Jurkat, Clone E6-1 (cell line): ENCODE measurements around the gene SETDB1.
A peak's percentile ranks its signal among the peaks of the same experiment; 100 is the strongest.

Experiments
- DNase-seq: peaks from one replicate; pipeline ENCODE4 v3.0.0-alpha.2; 2011; ENCODE audit warnings: low read depth, low spot score
- H3K4me3 ChIP-seq: 2 replicates; pipeline ENCODE4 v1.5.1; 2011; ENCODE audit warnings: mild to moderate bottlenecking, low read length, control low read depth, moderate library complexity

Gene SETDB1

DNA sequence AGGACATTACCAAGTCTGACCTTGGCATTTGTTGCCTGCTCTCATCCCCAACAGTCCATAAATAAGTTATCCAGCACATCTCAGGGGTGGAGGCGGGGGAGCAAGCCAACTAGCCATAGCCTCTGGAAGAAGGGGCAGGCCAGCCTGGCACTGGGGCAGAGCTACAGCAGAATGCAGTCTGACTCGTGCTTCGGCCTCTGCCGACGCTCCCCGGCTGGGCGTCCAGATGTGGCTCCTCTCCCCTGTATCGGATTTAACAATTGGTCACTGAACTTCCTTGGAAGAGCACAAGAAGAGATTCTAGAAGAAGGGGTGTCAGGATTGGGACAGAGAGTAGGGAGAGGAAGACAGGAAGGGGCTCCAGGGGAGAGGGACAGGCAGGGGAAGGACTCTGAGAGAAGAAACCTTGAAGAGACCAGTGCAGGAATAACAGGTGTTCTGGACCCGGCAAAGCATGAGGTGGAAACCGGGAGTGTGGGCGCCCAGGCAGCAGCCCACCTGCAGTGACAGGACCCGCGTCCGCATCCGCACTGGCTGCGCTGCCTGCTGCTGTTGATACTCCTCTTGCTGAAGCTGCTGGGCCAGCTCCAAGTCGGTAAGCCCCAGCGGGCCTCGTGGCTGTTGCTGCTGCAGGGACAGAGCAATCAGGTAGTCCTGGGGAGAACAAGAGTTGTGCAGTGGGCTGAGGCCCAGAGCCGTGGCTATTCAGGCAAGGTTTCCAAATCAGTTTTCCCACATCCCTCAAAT is 71.1 kb downstream of the SETDB1 start:
- no peak overlapping the region for H3K4me3 ChIP-seq
- DNase-seq = no peak

DNA sequence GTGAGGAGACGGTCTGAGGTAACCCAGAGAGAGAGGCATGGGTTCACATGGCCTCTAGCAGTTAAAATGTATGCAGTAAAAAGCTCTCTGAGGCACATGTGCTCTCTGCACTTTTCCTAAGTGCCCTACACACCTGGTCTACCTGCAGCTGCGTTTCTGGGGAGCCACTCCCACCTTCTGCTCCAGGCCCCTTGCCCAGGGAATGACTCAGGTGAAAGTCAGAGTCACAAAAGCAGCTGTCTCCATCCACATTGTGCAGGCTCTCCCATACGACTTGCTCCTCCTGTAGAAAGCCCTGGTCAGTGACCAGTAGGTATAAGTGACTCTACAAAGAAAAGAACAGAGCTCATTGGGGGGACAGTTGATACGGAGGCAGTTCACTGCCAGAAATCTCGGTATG is 71.8 kb downstream of the SETDB1 start:
- no peak for DNase-seq
- no peak overlapping the region for H3K4me3 ChIP-seq

DNA sequence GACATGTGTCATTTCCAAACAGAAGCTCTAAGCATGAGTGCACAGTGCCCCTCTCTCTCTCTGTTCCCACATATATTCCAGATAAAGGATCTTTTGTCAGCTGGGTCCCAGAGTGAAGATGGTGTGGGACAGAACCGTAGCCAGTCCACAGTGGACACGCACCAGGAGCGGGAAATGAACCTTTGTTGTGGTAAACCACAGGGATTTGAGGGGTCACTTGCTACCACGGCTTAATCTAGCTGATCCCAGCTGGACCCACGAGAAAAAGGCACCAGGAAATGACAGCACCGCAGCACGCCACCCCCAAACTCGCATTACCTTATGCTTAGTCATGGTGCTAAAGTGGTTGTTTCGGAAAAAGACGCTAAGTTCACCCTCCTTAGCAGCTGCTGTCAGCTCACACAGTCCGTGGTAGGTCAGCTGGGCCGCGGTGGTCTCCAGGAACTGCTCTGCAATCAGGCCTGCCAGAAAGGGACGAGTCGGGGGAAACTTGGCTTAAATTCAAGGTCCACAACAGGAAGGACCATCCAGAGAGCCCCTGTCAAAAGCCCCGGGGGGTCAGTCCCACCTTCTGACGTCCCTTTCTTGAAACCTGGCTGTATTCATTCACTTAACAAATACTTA is 73.0 kb downstream of the SETDB1 start:
- H3K4me3 ChIP-seq = no peak overlapping the region
- no peak for DNase-seq

DNA sequence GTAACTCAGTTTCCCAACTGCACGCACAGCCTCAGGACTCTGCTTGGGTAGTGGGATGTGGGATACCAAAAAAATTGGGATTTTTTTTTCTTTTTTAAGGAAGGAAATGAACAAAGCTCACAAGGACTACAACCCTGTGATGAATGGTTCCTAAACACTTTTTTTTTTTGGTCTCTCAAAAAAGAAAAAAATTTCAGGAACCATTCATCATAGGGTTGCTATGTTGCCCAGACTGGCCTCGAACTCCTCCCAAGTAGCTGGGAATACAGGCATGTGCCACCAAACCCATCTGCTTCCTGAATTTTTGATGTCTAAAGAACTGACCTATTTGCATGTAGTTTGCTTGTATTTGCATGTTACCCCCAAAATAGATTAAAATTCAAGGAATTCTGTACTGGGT is 73.8 kb downstream of the SETDB1 start:
- no peak for DNase-seq
- H3K4me3 ChIP-seq = no peak overlapping the region

DNA sequence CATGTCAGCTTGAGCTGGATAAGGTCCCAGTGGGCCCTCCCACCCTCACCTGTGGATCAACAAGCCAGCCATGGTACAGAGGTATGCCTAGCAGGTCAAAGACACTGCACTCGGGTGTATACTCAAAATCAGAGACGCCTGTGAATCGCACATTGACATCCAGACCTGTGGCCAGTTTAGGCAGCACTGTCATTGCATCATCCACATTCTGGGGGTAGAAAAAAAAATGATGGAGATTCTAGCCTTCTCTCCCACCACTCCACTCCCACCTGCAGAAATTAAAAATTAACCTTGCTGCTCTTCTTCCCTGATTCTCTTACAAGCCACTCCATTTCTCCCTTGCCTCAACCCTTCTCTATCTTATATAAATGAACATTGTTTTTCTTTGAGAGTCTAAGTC is 74.2 kb downstream of the SETDB1 start:
- DNase-seq = no peak
- no peak overlapping the region for H3K4me3 ChIP-seq

DNA sequence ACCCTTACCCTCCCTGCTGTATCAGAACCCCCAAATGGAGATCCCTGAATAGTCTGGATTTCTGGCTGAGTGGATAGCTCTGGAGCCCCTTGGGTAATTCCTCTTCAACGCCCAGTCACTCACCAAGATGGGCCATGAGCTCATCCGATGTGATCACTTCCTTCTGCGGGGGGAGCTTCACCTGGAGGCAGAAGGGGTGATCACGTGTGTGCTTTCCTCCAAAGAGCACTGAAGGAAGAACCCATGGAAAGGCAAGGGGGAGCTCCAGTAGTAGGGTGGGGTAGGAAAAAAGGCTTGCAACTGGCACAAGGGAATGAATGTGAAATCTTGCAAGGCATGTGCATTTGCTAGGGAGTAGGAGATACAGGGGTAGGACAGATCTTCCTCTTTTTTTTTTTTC is 75.4 kb downstream of the SETDB1 start:
- H3K4me3 ChIP-seq = no peak overlapping the region
- no peak for DNase-seq

DNA sequence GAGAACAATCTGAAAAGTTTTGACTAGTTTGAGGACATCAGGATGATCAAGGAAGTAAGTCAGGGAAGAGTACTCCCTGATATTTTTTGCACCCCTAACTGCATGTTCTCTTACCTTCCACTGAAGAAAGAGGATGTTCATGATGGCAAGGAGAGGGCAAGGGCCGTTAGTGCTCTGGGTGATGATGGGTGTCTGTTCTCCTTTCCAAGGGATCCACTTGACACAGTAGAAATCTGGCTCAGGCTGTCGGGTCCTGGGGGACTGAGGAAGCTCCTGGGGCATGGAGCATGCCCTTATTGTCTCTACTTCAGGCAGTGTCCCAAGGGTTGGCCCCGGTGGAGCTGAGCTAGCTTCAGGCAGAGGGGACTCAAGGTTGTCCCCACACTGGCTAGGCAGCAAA is 75.9 kb downstream of the SETDB1 start:
- no peak overlapping the region for H3K4me3 ChIP-seq
- no peak for DNase-seq

DNA sequence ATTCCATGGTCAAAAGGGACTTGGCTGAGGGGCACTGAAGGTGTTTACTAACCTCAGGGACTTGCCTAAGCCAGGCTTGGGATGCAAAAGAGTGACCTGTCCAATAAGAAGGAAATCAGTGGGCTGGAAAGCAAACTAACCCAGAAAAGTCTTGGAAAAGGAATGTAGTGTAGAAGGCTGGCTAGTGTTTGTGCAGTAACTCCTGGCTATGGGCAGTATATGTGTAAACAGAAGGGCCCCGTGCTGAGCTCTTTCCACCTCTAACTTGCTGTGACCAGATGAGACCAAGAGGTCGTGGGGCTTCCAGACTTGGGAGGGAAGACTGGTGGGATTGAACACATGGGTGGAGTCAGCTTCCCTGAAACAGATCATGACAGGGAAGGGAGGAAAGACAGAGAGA is 76.4 kb downstream of the SETDB1 start:
- no peak overlapping the region for H3K4me3 ChIP-seq
- DNase-seq = no peak

DNA sequence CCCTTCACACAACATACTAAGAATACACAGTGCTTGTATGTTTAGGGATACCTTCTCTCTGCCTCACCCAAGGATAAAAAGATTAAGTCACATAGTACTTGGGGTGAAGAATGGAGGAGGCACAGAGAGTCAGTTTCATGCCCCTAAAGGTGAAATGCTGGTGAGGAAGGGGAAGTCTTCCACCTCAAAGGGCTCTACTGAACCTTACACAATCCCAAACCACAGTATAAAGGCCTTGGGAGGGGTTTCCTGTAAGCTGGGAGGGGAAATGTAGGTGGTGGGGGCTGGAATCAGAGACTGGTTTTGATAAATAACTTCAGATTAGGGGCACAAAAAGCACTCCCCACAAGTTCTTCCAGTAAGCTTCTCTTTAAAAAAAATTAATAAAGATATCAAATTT is 77.0 kb downstream of the SETDB1 start:
- H3K4me3 ChIP-seq = no peak overlapping the region
- DNase-seq = peak; percentile 69

DNA sequence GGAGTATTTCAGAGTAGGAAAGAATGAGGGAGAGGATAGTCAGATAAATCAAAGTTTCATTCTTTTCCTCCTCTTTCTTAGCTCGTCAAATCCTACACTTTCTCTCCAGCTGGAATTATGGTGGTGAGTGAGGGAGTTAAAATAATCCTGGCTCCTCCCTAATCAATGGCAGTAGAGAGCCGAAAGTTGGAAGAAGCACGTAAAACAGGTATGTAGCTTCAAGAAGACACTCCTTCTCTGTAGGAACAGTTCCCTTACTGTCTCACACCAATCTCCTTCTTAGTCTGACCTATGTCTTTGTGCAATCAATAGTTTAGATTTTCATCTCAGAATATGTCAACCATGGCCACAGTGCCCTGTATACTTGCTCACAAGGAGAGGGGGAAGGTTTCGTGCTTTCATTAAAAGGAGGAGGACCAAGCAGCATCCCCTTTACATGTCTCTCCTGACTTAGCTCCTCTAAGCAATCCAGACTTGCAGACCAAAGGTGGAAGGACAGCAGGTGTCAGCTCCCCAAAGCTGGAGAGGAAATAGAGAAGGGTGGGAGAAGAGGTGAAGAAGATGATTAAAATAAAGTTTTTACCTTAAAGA is 79.7 kb downstream of the SETDB1 start:
- peak overlapping the region; percentile 60 for H3K4me3 ChIP-seq
- no peak for DNase-seq

DNA sequence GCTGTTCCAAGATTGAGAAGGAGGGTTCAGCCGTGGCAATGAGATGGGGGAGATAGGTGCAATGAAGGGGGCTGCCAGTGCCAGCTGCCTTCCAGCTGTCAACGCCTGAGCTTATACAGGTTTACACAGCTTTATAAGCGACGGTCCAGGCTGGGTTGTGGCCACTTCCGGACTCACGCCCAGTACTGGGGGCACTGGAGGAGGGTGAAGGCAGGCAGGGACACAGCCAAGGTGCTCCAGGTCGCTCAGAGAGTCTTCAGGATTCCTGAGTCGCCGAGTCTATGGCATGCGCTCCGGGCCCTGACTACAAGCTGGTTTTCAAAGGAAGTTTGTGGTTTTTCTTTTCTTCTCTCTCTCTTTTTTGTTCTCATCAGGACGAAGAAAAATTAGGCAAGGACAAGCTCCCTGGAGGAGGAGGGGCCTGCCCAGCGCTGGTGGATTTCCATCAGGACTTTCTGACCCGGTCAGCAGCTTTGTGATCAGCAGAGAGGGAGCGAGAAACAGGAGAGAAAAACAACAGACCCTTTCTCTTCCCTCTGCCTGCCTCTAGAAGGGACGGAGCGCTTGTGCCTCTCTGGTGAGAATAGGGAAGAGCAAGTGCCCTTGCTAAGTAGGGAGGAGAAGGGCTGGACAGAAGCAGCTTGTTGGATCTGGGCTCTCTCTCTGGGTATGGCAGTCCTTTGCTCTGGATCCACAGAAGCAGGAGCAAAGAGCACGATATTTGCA is 80.3 kb downstream of the SETDB1 start, which contains the start of gene MINDY1:
Gene MINDY1, minus strand, starts transcription at position 576 of the 726 bp plus-strand sequence. CDS start 4,285 bp downstream, outside the sequence.
- H3K4me3 ChIP-seq = peak within 1 kb of the TSS; percentile 99
- DNase-seq = peak; percentile 61

DNA sequence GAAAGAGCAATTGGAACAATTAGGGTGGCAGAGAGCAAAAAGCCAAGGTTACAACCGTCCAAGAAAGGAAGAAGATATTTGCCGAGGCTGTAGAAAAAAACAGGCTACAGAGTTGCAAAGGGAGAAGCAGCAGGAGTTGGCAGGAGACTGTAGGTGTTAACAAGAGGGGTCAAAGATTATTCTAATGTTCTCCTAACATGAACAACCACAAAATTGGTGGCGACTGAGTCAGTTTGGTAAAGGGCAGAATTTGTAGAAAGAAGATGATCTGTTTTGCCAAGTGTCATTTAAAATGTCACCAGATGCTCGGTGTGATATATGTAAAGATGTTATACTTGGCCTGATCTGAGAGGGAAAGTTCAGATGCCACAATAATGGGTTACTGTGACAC is 81.7 kb downstream of the SETDB1 start:
- no peak for DNase-seq
- H3K4me3 ChIP-seq = peak overlapping the region; percentile 99

DNA sequence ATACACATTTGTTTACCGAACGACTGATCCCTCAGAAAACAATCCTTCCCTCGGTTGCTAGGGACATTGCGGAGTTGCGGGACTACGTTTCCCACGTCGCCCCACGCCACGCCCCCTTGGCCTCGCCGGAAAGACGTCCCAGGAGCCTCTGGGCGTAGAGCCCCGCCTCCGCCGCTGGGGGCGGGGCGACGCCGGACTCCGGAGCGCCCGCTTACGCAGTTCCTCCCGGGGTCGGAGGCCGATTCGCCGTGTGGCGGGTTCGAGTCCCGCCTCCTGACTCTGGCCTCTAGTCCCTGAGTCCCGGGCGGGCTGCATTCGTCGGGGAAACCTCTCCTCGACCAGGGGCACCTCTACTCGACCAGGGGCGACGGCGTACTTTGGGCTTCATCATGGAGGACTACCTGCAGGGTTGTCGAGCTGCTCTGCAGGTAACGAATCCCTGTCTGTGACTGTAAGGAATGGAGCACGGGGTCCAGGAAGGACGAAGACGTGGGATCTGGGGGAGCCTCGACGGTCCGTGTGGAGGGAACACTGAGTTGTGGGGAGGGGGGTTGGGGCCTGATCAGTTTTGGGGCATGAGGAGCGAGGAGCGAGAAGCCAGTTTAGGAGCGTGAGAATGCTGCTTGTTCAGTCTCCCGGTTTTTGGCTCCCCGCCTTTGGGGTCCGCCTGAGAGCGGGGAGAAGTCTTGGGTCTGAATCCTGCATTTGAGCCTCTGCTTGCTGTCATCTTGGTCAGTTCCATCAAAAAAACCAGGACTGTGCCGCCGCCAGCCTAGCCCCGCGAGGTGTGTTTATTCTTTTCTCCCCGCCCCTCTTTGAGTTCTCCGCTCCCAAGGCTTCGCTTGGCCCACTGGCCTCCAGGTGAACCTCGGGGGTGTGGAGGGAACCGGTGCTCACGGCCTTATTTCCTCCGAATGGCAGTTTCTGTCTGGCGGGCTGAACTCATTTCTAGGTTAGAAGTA is 82.4 kb downstream of the SETDB1 start, which contains the start of gene PRUNE1:
Gene PRUNE1, plus strand, starts transcription at position 206 of the 962 bp plus-strand sequence. Its CDS starts 184 bp downstream, at position 390.
- H3K4me3 ChIP-seq = peak within 1 kb of the TSS; percentile 99
- DNase-seq = peak; percentile 93

DNA sequence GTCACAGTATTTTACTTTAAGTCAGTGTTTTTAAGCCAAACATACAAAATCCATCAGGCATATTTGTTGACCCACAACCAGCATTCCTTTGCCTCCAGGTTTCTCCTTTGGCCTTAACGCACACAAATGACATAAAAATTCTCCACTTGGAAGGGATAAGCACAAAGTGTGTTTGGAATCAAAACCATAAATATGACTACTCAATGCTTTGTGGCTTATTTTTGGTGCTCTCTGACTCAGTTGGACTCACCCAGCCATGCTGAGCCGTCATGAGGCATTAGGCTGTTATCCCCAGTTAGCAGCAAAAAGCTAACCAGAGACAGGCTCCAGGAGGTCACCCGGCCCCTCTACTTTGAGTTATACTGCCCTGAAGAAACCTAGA is 83.0 kb downstream of the SETDB1 start:
- no peak for DNase-seq
- peak overlapping the region; percentile 99 for H3K4me3 ChIP-seq

DNA sequence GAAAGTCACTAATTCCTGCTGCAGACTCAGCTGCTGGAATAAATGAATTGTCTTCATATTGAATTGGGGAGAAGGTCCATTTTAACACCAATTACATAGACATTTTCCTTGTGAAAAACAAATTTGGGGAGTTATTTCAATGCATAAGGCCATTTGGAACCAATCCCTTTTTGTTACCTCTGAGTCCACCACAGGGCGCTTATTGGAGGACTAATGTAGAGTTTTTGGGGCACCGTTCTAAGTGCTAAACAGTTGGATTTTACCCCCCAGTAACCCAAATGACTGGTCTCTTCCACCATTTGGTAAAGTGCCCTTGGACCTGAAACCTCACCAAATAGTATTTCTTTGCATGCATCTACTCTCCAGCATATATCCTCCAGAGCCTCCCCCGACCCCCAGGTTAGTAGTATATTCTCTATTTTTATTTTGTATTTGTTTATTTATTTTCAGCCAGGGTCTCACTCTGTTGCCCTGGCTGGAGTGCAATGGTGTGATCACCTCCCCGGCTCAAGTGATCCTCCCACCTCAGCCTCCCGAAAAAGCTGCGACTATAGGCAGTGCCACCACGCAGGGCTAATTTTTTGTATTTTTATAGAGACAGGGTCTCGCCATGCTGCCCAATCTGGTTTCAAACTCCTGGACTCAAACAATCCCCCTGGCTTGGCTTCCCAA is 83.6 kb downstream of the SETDB1 start:
- peak overlapping the region; percentile 99 for H3K4me3 ChIP-seq
- no peak for DNase-seq

DNA sequence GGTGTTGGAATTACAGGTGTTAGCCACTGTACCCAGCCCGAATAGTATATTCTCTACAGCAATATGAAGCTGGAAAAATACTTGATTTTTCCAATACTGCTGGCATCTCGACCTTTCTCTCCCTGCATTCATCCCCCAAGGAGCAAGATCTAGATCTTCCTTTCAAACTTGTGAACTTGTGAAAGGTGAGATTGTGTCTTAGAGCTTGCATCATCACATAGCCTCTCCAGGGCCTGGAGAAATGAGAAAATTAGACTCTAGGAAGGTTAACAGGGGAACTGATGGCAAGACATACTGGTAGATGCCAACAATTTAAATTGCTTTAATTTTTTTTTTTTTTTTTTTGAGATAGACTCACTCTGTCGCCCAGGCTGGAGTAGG is 84.2 kb downstream of the SETDB1 start:
- no peak overlapping the region for H3K4me3 ChIP-seq
- no peak for DNase-seq

DNA sequence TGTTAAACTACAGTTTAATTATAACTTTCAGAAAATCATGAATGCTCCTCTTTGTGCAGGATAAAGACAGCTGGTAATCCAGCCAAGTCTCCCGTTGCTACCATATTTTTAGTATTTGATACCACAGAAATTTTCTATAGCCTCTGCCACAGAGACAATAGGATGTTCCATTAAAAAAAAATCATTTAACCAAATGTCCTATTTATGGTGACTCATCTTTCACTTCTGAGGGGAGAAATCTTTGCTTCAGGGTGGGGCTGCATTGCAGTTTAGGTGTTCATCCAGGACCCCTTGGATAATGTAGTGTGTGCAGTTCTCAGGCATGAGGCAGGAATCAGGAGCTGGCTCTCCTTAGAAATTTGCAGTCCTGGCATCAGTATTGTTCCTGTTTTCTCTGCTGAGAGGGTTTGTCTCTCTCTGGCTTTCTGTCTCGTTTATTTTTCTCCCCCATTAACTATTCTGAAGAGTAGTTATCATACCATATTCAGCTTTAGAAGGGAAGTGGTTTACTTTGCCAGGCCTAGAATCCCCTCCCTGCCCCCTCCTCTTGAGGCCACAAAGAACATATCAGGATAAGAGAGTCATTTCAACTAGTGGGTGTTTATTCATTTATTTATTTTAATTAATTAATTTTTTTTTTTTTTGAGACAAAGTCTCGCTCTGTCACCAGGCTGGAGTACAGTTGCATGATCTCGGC is 85.1 kb downstream of the SETDB1 start:
- peak; percentile 57 for DNase-seq
- peak overlapping the region; percentile 9; the same call in 1 of the 2 replicates for H3K4me3 ChIP-seq
